GM12865 (cell line): ENCODE measurements around the gene ACOT6.
"Not testable (repeated sequence)": the region's sequence is repeated elsewhere in the genome, so short reads cannot be mapped to it uniquely, and the experiment has no call there.

Source experiments
- DNase-seq: peaks from one replicate; pipeline ENCODE4 v3.0.0; 2010; ENCODE audit warnings: low read depth
- H3K4me3 ChIP-seq: 2 replicates; pipeline ENCODE4 v1.5.1; 2011; ENCODE audit warnings: mild to moderate bottlenecking, low read depth, low read length, control low read depth
- CTCF ChIP-seq: IDR thresholded peaks from 2 replicates; pipeline ENCODE4 v1.5.1; 2011; ENCODE audit warnings: low read length, control low read depth, low read depth, inconsistent platforms; ENCODE audit not compliant: insufficient read depth; ENCODE audit errors: missing control alignments

Gene ACOT6

GRCh38 chr14:73576391-73576790 lies 35.9 kb upstream of the ACOT6 start:
- no peak for TF ChIP-seq CTCF
- DNase-seq, result no peak
- no peak overlapping the region for H3K4me3 ChIP-seq

DNA sequence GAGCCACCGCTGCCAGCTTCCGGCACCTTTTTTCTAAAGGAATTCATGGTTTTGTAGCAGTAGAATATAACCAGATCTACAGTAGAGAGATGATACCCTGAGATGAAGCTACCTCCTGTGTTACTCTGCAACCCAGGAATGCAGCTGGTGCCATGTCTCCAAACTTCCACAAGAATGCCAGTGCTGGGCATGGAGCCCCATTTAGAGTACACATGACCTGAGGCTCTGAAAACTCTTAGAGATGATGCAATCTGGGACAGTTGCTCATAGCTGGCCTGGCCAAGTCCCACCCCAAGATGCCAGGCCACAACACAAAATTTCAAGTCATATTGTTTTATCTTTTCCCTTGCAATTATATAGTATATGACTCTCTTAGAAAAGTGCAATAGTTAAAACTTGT lies 35.1 kb upstream of the ACOT6 start:
- not testable (repeated sequence) for H3K4me3 ChIP-seq, DNase-seq

- not testable (repeated sequence) for H3K4me3 ChIP-seq, DNase-seq
These were observed 30.0 kb upstream of the ACOT6 start for GRCh38 chr14:73582102-73582979.

DNA sequence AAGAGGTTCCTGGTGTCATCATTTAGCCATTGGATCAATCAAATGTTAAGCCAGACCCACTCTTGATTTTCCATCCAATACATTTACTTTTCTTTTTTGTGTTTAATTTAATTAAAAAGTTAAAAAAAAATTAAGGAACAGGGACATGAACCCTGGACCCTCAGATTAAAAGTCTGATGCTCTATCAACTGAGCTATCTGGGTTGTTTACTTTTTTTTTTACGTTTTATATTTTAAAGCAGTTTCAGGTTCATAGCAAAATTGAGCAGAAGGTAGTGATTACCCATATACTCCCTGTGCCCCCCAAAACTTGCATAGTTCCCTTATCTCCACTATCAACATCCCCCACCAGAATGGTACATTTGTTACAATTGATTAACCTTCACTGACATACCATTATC lies 23.6 kb upstream of the ACOT6 start:
- no peak for DNase-seq
- no peak for TF ChIP-seq CTCF
- no peak overlapping the region for H3K4me3 ChIP-seq

DNA sequence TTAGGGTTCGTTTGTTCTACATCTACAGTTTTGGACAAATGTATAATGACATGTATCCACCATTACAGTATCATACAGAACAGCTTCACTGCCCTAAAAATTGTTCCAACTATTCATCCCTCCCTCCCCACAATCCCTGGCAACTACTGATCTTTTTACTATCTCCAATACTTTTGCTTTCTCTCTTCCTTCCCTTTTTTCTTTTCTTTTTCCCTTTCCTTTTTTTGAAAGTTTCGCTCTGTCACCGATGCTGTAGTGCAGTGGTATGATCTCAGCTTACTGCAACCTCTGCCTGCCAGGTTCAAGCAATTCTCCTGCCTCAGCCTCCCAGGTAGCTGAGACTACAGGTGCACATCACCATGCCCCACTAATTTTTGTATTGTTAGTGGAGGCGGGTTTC lies 23.2 kb upstream of the ACOT6 start:
- TF ChIP-seq CTCF, result no peak
- H3K4me3 ChIP-seq, result no peak overlapping the region
- DNase-seq, result no peak

DNA sequence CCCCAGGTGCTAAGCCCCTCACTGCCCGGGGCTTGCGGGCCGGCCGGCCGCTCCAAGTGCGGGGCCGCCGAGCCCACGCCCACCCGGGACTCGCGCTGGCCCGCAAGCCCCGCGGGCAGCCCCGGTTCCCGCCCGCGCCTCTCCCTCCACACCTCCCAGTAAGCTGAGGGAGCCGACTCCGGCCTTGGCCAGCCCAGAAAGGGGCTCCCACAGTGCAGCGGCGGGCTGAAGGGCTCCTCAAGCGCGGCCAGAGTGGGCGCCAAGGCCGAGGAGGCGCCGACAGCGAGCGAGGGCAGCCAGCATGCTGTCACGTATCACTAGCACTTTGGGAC lies 21.7 kb upstream of the ACOT6 start:
- not testable (repeated sequence) for DNase-seq, H3K4me3 ChIP-seq

- H3K4me3 ChIP-seq, result peak within 1 kb of the TSS; percentile 89
- peak; percentile 37 for TF ChIP-seq CTCF
- peak; percentile 78 for DNase-seq
These were observed 20.4 kb upstream of the ACOT6 start, which contains the start of gene ACOT4 for GRCh38 chr14:73591690-73592449. Gene ACOT4, plus strand, starts transcription at chr14:73591873. Its CDS starts 87 bp downstream, at chr14:73591960.

GRCh38 chr14:73594491-73594890 lies 17.8 kb upstream of the ACOT6 start:
- TF ChIP-seq CTCF, result no peak
- H3K4me3 ChIP-seq, result no peak overlapping the region
- no peak for DNase-seq
